ENCODE data around the gene FAM169A. TPM values are rescaled to one million over a fixed set of nuclear protein-coding genes. Genes with fewer than 3 reads are reported as not detected.
A peak's percentile ranks its signal among the peaks of the same experiment; 100 is the strongest.
"Not testable (repeated sequence)": the region's sequence is repeated elsewhere in the genome, so short reads cannot be mapped to it uniquely, and the experiment has no call there.

Gene FAM169A
- total RNA-seq, 1 donor, result 13.7 TPM

DNA sequence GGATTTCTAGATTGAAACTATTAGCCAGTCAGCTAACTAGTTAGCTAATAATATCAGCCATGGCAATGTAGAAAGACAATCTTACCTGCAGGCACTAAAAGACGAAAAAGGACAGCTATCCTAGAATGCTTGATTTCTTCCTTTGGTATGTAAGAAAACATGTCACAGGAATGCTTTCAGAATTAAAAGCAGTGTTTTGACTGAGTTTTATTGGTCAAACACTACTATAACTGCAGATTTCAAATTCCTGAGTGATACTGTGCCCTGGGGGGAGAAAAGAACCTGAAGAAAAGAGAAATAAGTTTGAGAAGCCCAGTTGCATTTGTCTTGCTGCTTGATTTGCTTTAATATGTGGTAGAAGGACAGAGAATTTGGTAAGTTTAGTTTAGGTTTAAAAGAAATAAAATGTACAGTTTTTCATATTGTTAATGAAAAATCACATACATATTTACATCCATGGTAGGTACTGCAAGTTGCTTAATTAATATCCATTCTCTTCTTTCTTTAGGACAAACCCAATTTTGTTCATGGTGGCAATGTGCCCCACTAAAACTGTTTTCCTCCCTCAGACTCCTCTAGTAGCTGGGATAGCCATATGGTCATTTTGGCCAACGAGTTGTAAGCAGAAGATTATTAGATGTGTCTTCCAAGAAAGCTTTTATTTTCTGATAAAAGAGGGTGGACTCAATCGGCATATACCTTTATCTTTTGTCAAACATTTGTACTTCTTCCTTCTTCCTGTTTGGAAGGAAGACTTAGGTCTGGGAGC is 4.3 kb upstream of the FAM169A start:
- no peak for DNase-seq (ENCODE audit: low read depth in 2 of 3, low spot score in 2 of 3)

DNA sequence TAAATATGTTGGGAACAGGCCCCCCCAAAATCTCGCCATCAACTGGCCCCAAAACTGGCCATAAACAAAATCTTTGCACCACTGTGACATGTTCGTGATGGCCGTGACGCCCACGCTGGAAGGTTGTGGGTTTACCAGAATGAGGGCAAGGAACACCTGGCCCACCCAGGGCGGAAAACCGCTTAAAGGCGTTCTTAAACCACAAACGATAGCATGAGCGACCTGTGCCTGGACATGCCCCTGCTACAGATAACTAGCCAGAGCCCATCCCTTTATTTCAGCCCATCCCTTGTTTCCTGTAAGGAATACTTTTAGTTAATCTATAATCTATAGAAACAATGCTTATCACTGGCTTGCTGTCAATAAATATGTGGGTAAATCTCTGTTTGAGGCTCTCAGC is 3.2 kb upstream of the FAM169A start:
- not testable (repeated sequence) for DNase-seq (ENCODE audit: low read depth in 2 of 3, low spot score in 2 of 3)

- DNase-seq (ENCODE audit: low read depth in 2 of 3, low spot score in 2 of 3), result peak in 1 of 3 donors; percentile 9
Observed at GRCh38 chr5:74866596-74867162, 492 bp upstream of the FAM169A start.

DNA sequence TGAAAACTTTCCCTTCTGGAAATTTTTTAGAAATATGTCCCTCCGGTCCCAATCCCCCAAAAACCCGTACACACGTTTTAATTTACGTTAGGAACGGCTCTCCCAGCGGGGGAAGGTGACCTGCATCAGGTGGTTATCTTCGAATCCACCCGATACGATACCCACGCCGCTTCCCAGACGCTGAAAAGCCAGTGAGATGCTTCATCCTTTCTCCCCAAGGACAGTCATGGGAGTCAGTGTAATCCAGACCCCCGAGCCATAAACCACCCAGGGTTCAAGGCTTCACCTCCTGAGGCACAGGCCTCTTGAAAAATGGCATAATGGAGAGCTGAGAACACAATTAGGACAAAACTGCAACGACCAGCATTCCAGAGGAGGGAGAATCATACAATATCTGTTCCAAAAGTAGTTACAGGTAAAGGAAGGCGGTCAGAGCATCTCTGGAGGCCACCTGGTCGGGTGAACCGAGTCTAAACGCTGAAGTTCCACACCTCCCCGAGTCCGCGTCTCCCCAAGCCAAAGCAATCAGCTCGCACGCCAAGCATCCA is 857 bp downstream of the FAM169A start:
- no peak for DNase-seq (ENCODE audit: low read depth in 2 of 3, low spot score in 2 of 3)

DNA sequence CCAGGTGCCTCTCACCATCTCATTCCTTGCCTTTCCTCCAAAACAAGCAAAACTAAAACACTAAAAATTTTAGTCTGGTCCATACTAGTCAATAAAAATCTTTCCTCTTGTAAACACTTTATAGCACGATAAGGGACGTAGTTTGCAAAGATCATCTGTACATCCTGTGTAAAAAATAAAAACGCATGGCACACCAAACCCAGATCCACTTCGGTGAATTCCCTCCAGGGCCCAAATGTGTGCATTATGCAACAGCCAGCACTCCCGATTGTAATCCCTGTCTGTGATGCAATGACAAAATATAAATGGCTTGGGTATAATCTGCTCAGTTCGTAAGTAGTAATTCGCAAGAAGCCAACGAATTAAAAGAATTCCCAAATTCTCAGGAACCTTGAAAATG is 1.4 kb downstream of the FAM169A start:
- DNase-seq (ENCODE audit: low read depth in 2 of 3, low spot score in 2 of 3), result no peak

DNA sequence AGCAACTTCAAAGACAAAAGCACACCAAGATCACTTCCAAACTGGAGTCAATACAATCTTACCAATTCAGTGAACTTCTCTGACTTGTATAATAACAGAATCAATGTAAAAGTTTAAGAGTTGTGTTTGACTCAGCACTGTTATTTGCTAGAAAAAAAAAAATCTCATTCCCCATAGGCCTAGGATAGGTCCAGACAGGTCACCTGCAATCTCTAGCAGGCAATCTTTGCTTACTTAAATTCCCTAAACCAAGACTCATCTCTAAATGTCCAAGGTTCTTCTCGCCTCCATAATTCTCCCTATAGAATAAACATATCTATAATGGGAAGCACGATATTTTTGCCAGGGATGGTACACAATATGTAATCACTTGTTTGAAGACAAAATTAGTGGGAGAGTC is 2.5 kb downstream of the FAM169A start:
- DNase-seq (ENCODE audit: low read depth in 2 of 3, low spot score in 2 of 3), result no peak

- DNase-seq (ENCODE audit: low read depth in 2 of 3, low spot score in 2 of 3), result no peak
Observed at GRCh38 chr5:74862221-74862620, 4.0 kb downstream of the FAM169A start.

GRCh38 chr5:74856975-74857374 is 9.2 kb downstream of the FAM169A start:
- not testable (repeated sequence) for DNase-seq (ENCODE audit: low read depth in 2 of 3, low spot score in 2 of 3)

- no peak for DNase-seq (ENCODE audit: low read depth in 2 of 3, low spot score in 2 of 3)
Observed at GRCh38 chr5:74853256-74853655, 12.9 kb downstream of the FAM169A start.

DNA sequence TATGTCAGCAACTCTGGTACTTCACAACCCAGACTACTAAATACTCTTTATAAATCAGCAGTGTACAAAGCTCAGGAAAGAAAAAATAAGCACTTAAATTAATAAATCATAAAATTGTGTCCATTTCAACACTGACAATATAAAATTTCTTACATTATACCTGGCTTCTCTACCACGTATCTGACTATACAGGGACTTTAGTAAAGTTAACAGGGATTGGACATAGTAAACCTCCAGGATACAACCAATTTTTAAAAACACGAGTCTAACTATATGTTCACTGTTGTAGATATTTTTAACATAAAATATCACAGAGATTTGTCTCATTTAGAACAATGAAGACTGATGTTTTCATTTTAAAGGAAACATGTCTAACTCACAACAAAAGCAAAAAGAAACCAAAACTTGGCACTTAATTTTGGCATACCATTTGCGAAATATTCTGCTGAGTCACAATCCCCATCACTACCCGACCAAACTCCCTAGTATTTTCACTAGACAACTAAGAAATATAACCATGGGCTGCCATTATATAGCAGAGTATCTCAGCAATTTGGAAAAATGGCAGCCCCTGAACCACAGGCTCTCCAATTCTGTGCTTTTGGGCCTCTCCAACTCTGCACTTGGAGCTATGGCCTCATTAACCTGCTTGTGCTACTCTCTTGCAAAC is 14.4 kb downstream of the FAM169A start:
- DNase-seq (ENCODE audit: low read depth in 2 of 3, low spot score in 2 of 3), result peak in 2 of 3 donors; percentile 58 to 85

DNA sequence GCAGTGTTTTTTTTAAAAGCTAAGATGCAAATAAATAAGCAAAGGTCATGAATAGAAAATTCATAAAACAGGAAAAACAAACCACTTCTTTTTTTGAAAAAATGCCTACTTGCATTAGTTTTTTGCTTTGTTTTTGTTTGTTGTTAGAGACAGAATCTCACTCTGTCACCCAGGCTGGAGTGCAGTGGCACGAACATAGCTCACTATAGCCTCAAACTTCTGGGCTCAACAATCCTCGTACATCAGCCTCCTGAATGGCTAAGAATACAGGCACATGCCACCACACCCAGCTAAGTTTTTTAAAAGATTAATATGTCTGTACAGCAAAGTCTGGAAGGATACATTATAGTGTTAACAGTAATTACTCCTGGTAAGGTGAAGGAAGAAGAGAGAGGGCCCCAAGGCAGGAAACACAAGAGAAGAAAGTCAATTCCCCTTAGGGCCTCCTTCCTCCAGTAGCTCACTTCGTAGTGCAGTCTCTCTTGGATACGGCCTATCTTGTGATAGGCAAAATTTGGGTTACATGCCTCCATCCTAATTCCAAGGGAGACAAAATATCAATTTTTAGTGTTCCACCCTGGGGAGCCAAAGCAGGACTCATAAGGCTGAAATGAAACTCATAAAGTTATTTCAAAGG is 15.3 kb downstream of the FAM169A start:
- peak in 2 of 3 donors; percentile 13 to 50 for DNase-seq (ENCODE audit: low read depth in 2 of 3, low spot score in 2 of 3)

GRCh38 chr5:74850030-74850429 is 16.2 kb downstream of the FAM169A start:
- no peak for DNase-seq (ENCODE audit: low read depth in 2 of 3, low spot score in 2 of 3)

DNA sequence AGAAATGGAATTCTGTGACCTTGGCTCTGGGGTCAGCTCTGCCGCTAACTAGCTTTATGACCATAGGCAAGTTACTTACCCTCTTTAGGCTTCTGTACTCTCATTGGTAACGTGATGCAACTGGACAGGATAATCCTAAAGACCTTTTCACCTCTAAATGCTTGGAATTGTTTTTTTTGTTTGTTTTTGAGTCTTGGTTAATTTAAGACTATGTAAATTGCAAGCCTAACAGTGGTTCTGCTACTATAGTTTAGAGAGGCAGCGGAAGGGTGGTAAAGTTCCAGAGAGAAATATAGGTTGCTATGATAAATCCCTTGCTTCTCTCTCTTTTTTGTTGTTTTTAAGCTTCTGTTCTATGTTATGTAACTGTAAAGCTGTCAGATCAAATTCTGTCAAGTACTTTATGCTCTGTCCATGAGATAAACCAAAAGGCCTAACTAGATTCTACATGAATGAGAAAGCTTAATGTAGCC is 17.6 kb downstream of the FAM169A start:
- no peak for DNase-seq (ENCODE audit: low read depth in 2 of 3, low spot score in 2 of 3)

GRCh38 chr5:74839229-74839628 is 27.0 kb downstream of the FAM169A start:
- DNase-seq (ENCODE audit: low read depth in 2 of 3, low spot score in 2 of 3), result no peak

GRCh38 chr5:74838262-74838661 is 27.9 kb downstream of the FAM169A start:
- DNase-seq (ENCODE audit: low read depth in 2 of 3, low spot score in 2 of 3), result no peak

- DNase-seq (ENCODE audit: low read depth in 2 of 3, low spot score in 2 of 3), result no peak
Observed at GRCh38 chr5:74837115-74837514, 29.1 kb downstream of the FAM169A start.

GRCh38 chr5:74833537-74834266 is 32.5 kb downstream of the FAM169A start:
- no peak for DNase-seq (ENCODE audit: low read depth in 2 of 3, low spot score in 2 of 3)

- DNase-seq (ENCODE audit: low read depth in 2 of 3, low spot score in 2 of 3), result no peak
Observed at GRCh38 chr5:74829413-74829812, 36.8 kb downstream of the FAM169A start.

DNA sequence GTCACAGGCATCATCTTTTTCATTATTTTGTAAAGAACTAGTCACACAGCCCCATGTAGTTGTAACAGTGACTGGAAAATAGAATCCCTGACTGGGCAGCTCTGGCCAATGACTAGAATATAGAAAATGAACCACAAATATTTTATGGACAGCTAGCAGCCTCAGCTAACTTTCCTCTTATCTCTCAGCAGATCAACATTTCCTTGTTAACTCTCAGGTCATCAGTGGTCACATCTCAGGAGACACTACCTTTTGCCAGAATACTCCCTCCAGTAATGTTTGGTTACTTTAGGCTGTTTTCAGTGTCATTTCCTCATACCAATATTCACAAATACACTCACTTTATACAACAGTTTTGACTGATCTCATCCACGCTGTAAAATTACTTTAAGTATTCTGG is 43.9 kb downstream of the FAM169A start:
- DNase-seq (ENCODE audit: low read depth in 2 of 3, low spot score in 2 of 3), result no peak

DNA sequence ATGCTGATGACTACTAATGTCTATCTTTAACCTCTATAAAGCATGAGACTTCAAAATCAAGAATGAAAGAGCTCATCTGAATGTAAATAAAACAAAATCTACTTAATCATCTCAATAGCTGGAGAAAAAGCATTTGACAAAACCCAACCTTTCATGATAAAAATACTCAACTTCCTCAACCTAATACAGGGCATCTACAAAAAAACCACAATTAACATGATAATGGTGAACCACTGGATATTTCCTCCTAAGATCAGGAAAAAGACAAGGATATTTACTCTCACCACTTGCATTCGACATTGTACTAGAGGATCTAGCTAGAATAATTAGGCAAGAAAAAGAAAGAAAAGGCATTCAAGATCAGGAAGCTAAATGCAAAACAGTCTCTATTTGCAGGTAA is 49.3 kb downstream of the FAM169A start:
- no peak for DNase-seq (ENCODE audit: low read depth in 2 of 3, low spot score in 2 of 3)

Data from hematopoietic multipotent progenitor cell (in vitro differentiated cells).